NCI-H2171 (cell line): ENCODE data around the gene DACH2.

Experiments
- DNase-seq: peaks from one replicate; lab custom pipeline; 2025; lab: John Stamatoyannopoulos, UW

The DACH2 gene

GRCh38 chrX:86806786-86807185 lies 658.5 kb downstream of the DACH2 start:
- no peak for DNase-seq

GRCh38 chrX:86809651-86810050 lies 661.4 kb downstream of the DACH2 start:
- DNase-seq, result no peak

- DNase-seq, result no peak
These were observed 681.5 kb downstream of the DACH2 start for GRCh38 chrX:86829786-86830185.

GRCh38 chrX:86830685-86831084 lies 682.4 kb downstream of the DACH2 start:
- DNase-seq, result no peak

- DNase-seq, result no peak
These were observed 696.9 kb downstream of the DACH2 start for GRCh38 chrX:86845101-86845500.
